Naive thymus-derived CD4-positive, alpha-beta T cell (primary cell): ENCODE results near the gene GOT2. TPM values are rescaled to one million over a fixed set of nuclear protein-coding genes. Genes with fewer than 3 reads are reported as not detected.
A peak's percentile ranks its signal among the peaks of the same experiment; 100 is the strongest.
"Not testable (repeated sequence)": the region's sequence is repeated elsewhere in the genome, so short reads cannot be mapped to it uniquely, and the experiment has no call there.

Source experiments
- ATAC-seq: fragments of 150-1000 bp; cut with Tn5 transposase; 2 replicates; pipeline ENCODE4 v1.10.0; 2021; ENCODE audit warnings: mild to moderate bottlenecking, moderate library complexity
- CTCF ChIA-PET: fragments of 350-600 bp; sonication (Branson Sonifier 250); formaldehyde crosslinking; loops from one replicate; lab custom pipeline; 2021; ENCODE audit warnings: antibody characterized with exemption; lab: Charles Lee
- POLR2A ChIA-PET: fragments of 350-600 bp; sonication (Branson Sonifier 250); formaldehyde crosslinking; loops from one replicate; lab custom pipeline; 2021; ENCODE audit warnings: antibody characterized with exemption, inconsistent platforms; lab: Charles Lee
- DNase-seq, 9 donors: peaks; one replicate each; pipeline versions ENCODE4 v3.0.0 to v3.0.0-alpha.2; 2020 to 2022; ENCODE audit warnings: mixed read lengths in 1 of 9
- H3K27ac ChIP-seq: one replicate; pipeline ENCODE4 v1.7.0; 2013; ENCODE audit warnings: mild to moderate bottlenecking, low read depth, low read length, moderate library complexity
- H3K27me3 ChIP-seq, 2 donors: one replicate each; pipeline ENCODE4 v1.7.0; 2013; ENCODE audit warnings: low read length in 2 of 2, mild to moderate bottlenecking in 2 of 2, moderate library complexity in 2 of 2; ENCODE audit not compliant: control insufficient read depth in 2 of 2, insufficient read depth in 2 of 2
- H3K36me3 ChIP-seq, 3 experiments: 1 replicate in 2 of 3; 2 replicates in 1 of 3; pipeline ENCODE4 v1.7.0; 2013; ENCODE audit warnings: low read length in 3 of 3, mild to moderate bottlenecking in 3 of 3, moderate library complexity in 1 of 3; ENCODE audit not compliant: insufficient read depth in 3 of 3, control insufficient read depth in 2 of 3
- H3K4me1 ChIP-seq, 2 donors: one replicate each; pipeline ENCODE4 v1.7.0; 2013; ENCODE audit warnings: low read length in 2 of 2, mild to moderate bottlenecking in 2 of 2, moderate library complexity in 1 of 2; ENCODE audit not compliant: control insufficient read depth in 2 of 2, insufficient read depth in 2 of 2
- H3K4me3 ChIP-seq: 2 replicates; pipeline ENCODE4 v1.7.0; 2013; ENCODE audit warnings: mild to moderate bottlenecking, low read length
- H3K9me3 ChIP-seq, 3 experiments: 1 replicate in 2 of 3; 2 replicates in 1 of 3; pipeline ENCODE4 v1.7.0; 2013; ENCODE audit warnings: low read length in 3 of 3; ENCODE audit not compliant: control insufficient read depth in 2 of 3
- H3K27ac Mint-ChIP-seq, 9 donors: one replicate each; pipeline ENCODE4 v1.8.0; 2020 to 2022; ENCODE audit warnings: mixed read lengths in 9 of 9, mild to moderate bottlenecking in 8 of 9, moderate library complexity in 5 of 9, inconsistent platforms in 2 of 9
- H3K27me3 Mint-ChIP-seq, 5 donors: one replicate each; pipeline ENCODE4 v1.8.0; 2021 to 2022; ENCODE audit warnings: mixed read lengths in 5 of 5, mild to moderate bottlenecking in 1 of 5
- H3K36me3 Mint-ChIP-seq, 5 donors: one replicate each; pipeline ENCODE4 v1.8.0; 2020 to 2022; ENCODE audit warnings: mixed read lengths in 5 of 5, mild to moderate bottlenecking in 3 of 5, inconsistent platforms in 1 of 5
- H3K4me1 Mint-ChIP-seq, 7 donors: one replicate each; pipeline ENCODE4 v1.8.0; 2020 to 2022; ENCODE audit warnings: mixed read lengths in 7 of 7, mild to moderate bottlenecking in 3 of 7, inconsistent platforms in 1 of 7
- H3K4me3 Mint-ChIP-seq, 10 donors: one replicate each; pipeline ENCODE4 v1.8.0; 2020 to 2022; ENCODE audit warnings: mild to moderate bottlenecking in 10 of 10, mixed read lengths in 10 of 10, moderate library complexity in 6 of 10, inconsistent platforms in 2 of 10
- H3K9me3 Mint-ChIP-seq, 11 donors: one replicate each; pipeline ENCODE4 v1.8.0; 2020 to 2022; ENCODE audit warnings: mixed read lengths in 11 of 11, mild to moderate bottlenecking in 4 of 11, inconsistent platforms in 1 of 11, moderate library complexity in 1 of 11
- intact Hi-C, 2 donors: fragments of 100-400 bp; cut with micrococcal nuclease; formaldehyde crosslinking; loops; one replicate each; pipeline ENCODE4 v1.15.1; 2023
- polyA plus RNA-seq, 2 donors: library from polyadenylated mRNA; unstranded; fragments of 300-500 nt; fragmentation: Illumina TruSeq; gene quantifications; one replicate each; pipeline ENCODE4 v1.2.3, GENCODE V29; 2021
- total RNA-seq, 6 experiments: library from RNA in 5 of 6; stranded (reverse) in 5 of 6; gene quantifications; 1 replicate in 5 of 6; 2 replicates in 1 of 6; pipeline ENCODE4 v1.2.3 and lab custom pipeline; 2021 to 2026

Gene GOT2
- total RNA-seq (10 to 100 TPM; 24.3 to 76.6 (median 38.0) TPM), polyA plus RNA-seq (10 to 100 TPM; 64.7 to 90.1 TPM), total RNA-seq (lab: John Stamatoyannopoulos, UW) (21.9 reads per million, percentile 52 among the genes with 10 or more reads in this experiment)

DNA sequence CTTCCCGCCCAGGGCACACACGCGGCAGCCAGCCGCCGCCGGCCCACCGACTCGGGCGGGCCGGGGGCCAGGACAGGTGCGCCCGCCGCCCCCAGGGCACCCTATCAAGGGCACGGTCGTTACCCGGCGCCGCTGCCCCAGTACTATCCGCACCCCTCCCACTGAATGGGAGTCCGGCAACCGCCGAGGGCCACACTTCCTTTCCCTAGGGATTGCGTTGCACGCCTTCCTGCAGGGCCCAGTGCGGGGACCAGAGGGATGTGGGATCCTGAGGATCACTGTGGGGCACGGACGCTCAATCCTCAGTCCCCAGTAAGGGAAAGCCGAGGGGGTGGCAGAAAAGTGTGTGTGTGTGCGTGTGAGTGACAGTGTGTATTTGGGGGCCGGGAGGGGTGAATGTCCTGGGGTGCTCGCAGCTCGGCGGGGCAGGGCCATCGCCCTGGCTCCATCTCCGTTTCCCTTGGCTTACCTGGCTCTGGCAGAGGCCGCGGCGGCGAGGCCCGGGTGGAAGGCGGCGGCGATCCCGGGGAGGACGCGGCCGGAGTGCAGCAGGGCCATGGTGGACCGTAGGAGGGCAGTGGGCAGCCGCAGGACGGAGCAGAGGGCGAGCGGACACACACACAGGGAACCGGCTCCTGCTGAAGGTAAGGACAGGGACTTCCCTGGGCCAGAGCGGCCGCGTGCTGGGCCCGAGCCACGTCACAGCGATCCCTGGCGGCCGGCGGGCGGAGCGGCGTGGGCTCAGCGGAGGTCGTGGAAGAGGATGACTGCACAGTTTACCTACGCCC lies at the start of gene GOT2:
GOT2 (minus strand) TSS at position 646 of the 788 bp plus-strand sequence; CDS start at position 558, 88 bp downstream.
- Histone ChIP-seq H3K27me3 (no peaks in the 10 kb centered on the region), H3K4me3 (peak within 1 kb of the TSS; percentile 83), H3K36me3 (peaks cover 0 to 6% (median 0%) of the 10 kb centered on the region in 3 experiments), H3K27ac (peak within 1 kb of the TSS; percentile 79), H3K9me3 (no peaks in the 10 kb centered on the region), H3K4me1 (peaks cover 9 to 15% of the 10 kb centered on the region in 2 donors)
- peak within 1 kb of the TSS; percentile 93 to 99 (median 98) for H3K4me3 Mint-ChIP-seq
- peaks cover 0 to 6% (median 0%) of the 10 kb centered on the region in 5 donors for H3K36me3 Mint-ChIP-seq
- H3K27ac Mint-ChIP-seq: peak within 1 kb of the TSS; percentile 31 to 95 (median 91)
- ChIA-PET CTCF (interaction anchor here (0.6 to 2.6 kb wide), 2 partner anchors 22 to 244 kb away, joined by 3 to 9 read pairs; no protein-coding TSS in a partner anchor), POLR2A (no interaction called here)
- peak; percentile 61 to 87 (median 77) for DNase-seq
- peaks cover 16 to 50% (median 42%) of the 10 kb centered on the region in 7 donors for H3K4me1 Mint-ChIP-seq
- H3K9me3 Mint-ChIP-seq: no peaks in the 10 kb centered on the region
- peak; percentile 99 for ATAC-seq
- intact Hi-C loops: loop anchor here (1.0 to 5.0 kb wide), 10 partner anchors 22 to 605 kb away; partner anchors contain the start of genes CFAP20 (in 2 of the 2), GINS3 (in 2 of the 2), SETD6 (in 2 of the 2) and SLC38A7 (in 2 of the 2)
- peaks cover 0 to 3% (median 0%) of the 10 kb centered on the region in 5 donors for H3K27me3 Mint-ChIP-seq

DNA sequence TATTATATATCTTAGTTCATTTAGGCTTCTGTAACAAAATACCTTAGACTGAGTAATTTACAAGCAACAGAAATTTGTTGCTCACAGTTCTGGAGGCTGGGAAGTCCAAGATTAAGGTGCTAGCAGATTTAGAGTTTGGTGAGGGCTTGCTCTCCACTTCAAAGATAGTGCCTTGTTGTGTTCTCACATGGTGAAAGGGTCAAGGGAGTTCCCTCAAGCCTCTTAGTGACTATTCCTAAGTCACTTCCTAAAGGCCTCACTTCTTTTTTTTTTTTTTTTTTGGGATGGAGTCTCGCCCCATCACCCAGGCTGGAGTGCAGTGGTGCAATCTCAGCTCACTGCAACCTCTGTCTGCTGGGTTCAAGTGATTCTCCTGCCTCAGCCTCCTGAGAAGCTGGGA lies 45.2 kb upstream of the GOT2 start:
- H3K27me3 ChIP-seq, H3K4me1 Mint-ChIP-seq, H3K4me3 ChIP-seq, H3K9me3 ChIP-seq, H3K4me3 Mint-ChIP-seq, DNase-seq, ATAC-seq, H3K27ac Mint-ChIP-seq, H3K36me3 ChIP-seq, CTCF ChIA-PET, POLR2A ChIA-PET, intact Hi-C loops, H3K36me3 Mint-ChIP-seq, H3K27me3 Mint-ChIP-seq, H3K9me3 Mint-ChIP-seq, H3K4me1 ChIP-seq, H3K27ac ChIP-seq: not testable (repeated sequence)

GRCh38 chr16:58773870-58774269 lies 39.8 kb upstream of the GOT2 start:
- Histone ChIP-seq H3K27ac (no peak overlapping the region), H3K9me3 (no peaks in the 10 kb centered on the region), H3K27me3 (no peaks in the 10 kb centered on the region), H3K36me3 (no peaks in the 10 kb centered on the region), H3K4me1 (no peaks in the 10 kb centered on the region), H3K4me3 (no peak overlapping the region)
- no peak overlapping the region for H3K4me3 Mint-ChIP-seq
- CTCF ChIA-PET: no interaction called here
- no peaks in the 10 kb centered on the region for H3K36me3 Mint-ChIP-seq
- H3K27me3 Mint-ChIP-seq: peaks cover 0 to 15% (median 0%) of the 10 kb centered on the region in 5 donors
- POLR2A ChIA-PET: no interaction called here
- H3K4me1 Mint-ChIP-seq: no peaks in the 10 kb centered on the region
- no peak for ATAC-seq
- peaks cover 0 to 2% (median 0%) of the 10 kb centered on the region in 11 donors for H3K9me3 Mint-ChIP-seq
- intact Hi-C loops: no loop called here
- DNase-seq: no peak
- no peak overlapping the region for H3K27ac Mint-ChIP-seq

GRCh38 chr16:58768145-58768544 lies 34.0 kb upstream of the GOT2 start:
- H3K27ac ChIP-seq: no peak overlapping the region
- CTCF ChIA-PET: no interaction called here
- H3K27me3 ChIP-seq: no peaks in the 10 kb centered on the region

GRCh38 chr16:58767581-58767980 lies 33.5 kb upstream of the GOT2 start:
- ATAC-seq: no peak
- CTCF ChIA-PET: no interaction called here

More at GRCh38 chr16:58768145-58768544, 34.0 kb upstream of the GOT2 start:
- H3K4me3 Mint-ChIP-seq: no peak overlapping the region
- intact Hi-C loops: no loop called here
- H3K27me3 Mint-ChIP-seq: peaks cover 0 to 15% (median 0%) of the 10 kb centered on the region in 5 donors
- H3K4me1 Mint-ChIP-seq: no peaks in the 10 kb centered on the region
- Histone ChIP-seq H3K36me3 (no peaks in the 10 kb centered on the region), H3K4me3 (no peak overlapping the region), H3K4me1 (no peaks in the 10 kb centered on the region), H3K9me3 (no peaks in the 10 kb centered on the region)
- peaks cover 0 to 2% (median 0%) of the 10 kb centered on the region in 11 donors for H3K9me3 Mint-ChIP-seq
- POLR2A ChIA-PET: interaction anchor here (0.5 kb wide), 1 partner anchor 11 kb away, joined by 5 read pairs; no protein-coding TSS in a partner anchor
- DNase-seq: no peak
- no peaks in the 10 kb centered on the region for H3K36me3 Mint-ChIP-seq
- no peak overlapping the region for H3K27ac Mint-ChIP-seq
- ATAC-seq: no peak

DNA sequence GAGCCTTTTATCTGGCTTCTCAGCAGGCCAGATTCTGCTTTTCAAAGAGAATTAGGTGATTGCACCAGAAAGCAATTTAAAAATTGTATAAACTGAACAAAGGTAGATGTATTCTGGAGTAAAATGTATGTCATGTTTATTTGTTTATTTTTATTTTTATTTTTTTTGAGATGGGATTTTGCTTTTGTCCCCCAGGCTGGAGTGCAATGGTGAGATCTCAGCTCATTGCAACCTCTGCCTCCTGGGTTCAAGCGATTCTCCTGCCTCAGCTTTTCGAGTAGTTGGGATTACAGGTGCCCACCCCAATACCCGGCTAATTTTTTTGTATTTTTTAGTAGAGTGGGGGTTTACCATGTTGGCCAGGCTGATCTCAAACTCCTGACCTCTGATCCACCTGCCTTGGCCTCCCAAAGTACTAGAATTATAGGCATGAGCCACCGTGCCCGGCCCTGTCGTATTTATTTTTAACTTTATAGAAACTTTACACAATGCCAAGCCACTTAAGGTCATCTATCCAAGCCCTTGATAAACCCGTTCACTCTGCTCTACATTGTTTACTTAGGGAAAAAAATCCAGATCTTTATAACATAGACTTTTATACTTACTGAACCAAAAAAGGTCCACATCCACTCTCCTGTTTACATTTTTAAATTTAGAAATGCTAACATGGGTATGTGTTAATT lies 22.7 kb upstream of the GOT2 start:
- no peaks in the 10 kb centered on the region for H3K9me3 ChIP-seq
- ChIA-PET POLR2A (interaction anchor here (0.6 to 1.4 kb wide), 5 partner anchors 9 to 242 kb away, joined by 3 to 9 read pairs (median 4); no protein-coding TSS in a partner anchor), CTCF (interaction anchor here (0.7 to 3.6 kb wide), 20 partner anchors 8 to 628 kb away, joined by 3 to 48 read pairs (median 4); partner anchors contain the start of genes CFAP20 and GOT2)
- H3K4me1 Mint-ChIP-seq: peaks cover 7 to 10% (median 9%) of the 10 kb centered on the region in 7 donors
- H3K4me1 ChIP-seq: peaks cover 0 to 7% of the 10 kb centered on the region in 2 donors
- intact Hi-C loops: loop anchor here (1.0 to 5.0 kb wide), 12 partner anchors 22 to 1179 kb away; partner anchors contain the start of genes SLC38A7 (in 2 of the 2), GINS3 (in 1 of the 2) and GOT2 (in 1 of the 2)
- peaks cover 0 to 8% (median 0%) of the 10 kb centered on the region in 5 donors for H3K27me3 Mint-ChIP-seq
- no peak overlapping the region for H3K4me3 ChIP-seq
- ATAC-seq (no peak), DNase-seq (no peak)
- H3K9me3 Mint-ChIP-seq: no peaks in the 10 kb centered on the region
- peak overlapping the region in 3 of 10 donors; percentile 65 to 74 (median 68) for H3K4me3 Mint-ChIP-seq
- peak overlapping the region in 7 of 9 donors; percentile 57 to 94 (median 87) for H3K27ac Mint-ChIP-seq
- no peaks in the 10 kb centered on the region for H3K27me3 ChIP-seq
- no peaks in the 10 kb centered on the region for H3K36me3 ChIP-seq
- H3K27ac ChIP-seq: no peak overlapping the region
- H3K36me3 Mint-ChIP-seq: no peaks in the 10 kb centered on the region

More at GRCh38 chr16:58767581-58767980, 33.5 kb upstream of the GOT2 start:
- Mint-ChIP-seq H3K4me3 (no peak overlapping the region), H3K27me3 (peaks cover 0 to 15% (median 0%) of the 10 kb centered on the region in 5 donors), H3K36me3 (no peaks in the 10 kb centered on the region), H3K4me1 (no peaks in the 10 kb centered on the region), H3K9me3 (peaks cover 0 to 2% (median 0%) of the 10 kb centered on the region in 11 donors), H3K27ac (no peak overlapping the region)
- no peaks in the 10 kb centered on the region for H3K4me1 ChIP-seq
- DNase-seq: no peak
- H3K27ac ChIP-seq: no peak overlapping the region
- no peak overlapping the region for H3K4me3 ChIP-seq
- no peaks in the 10 kb centered on the region for H3K36me3 ChIP-seq
- H3K9me3 ChIP-seq: no peaks in the 10 kb centered on the region
- intact Hi-C loops: no loop called here
- POLR2A ChIA-PET: interaction anchor here (0.5 kb wide), 1 partner anchor 10 kb away, joined by 5 read pairs; no protein-coding TSS in a partner anchor
- no peaks in the 10 kb centered on the region for H3K27me3 ChIP-seq
